K562 (cell line): ENCODE data around the gene S100A3. TPM values are rescaled to one million over a fixed set of nuclear protein-coding genes. Genes with fewer than 3 reads are reported as not detected.

Experiments
- ATAC-seq: fragments of 200-7000 bp; cut with Tn5 transposase; 3 replicates; pipeline ENCODE4 v1.9.1; 2020; ENCODE audit warnings: moderate library complexity
- BruUV-seq: library from RNA; stranded (reverse); fragments of 400-500 nt; replicated peaks from 2 replicates; lab custom pipeline; 2021; lab: Mats Ljungman, UMichigan
- CTCF ChIA-PET: fragments of 300-600 bp; formaldehyde crosslinking; extraction: SDS; loops from one replicate; lab custom pipeline; 2021; ENCODE audit warnings: low intra/inter-chr PET ratio; lab: Yijun Ruan, JAX
- POLR2A ChIA-PET: fragments of 300-600, 350-650 bp; sonication (Branson Sonifier 250); formaldehyde crosslinking; extraction: SDS; loops from one replicate; lab custom pipeline; 2021; ENCODE audit warnings: antibody characterized with exemption, inconsistent platforms; lab: Yijun Ruan, JAX
- DNase-seq, 4 experiments: peaks; one replicate each; pipeline versions ENCODE4 v3.0.0 to v3.0.0-alpha.2; 2011 to 2018; ENCODE audit warnings: low spot score in 3 of 4, mixed read lengths in 3 of 4; ENCODE audit errors: extremely low read depth in 1 of 4
- FAIRE-seq: peaks from 2 replicates; lab custom pipeline; 2011; peaks lifted over from hg19 to GRCh38; lab: Jason Lieb, UNC
- H2AFZ ChIP-seq: 2 replicates; pipeline ENCODE4 v1.6.0; 2011; ENCODE audit warnings: low read depth, low read length, control low read depth, inconsistent platforms
- H3K27ac ChIP-seq: fragments of 200-600 bp; 3 replicates; pipeline ENCODE4 v1.8.0; 2011; ENCODE audit warnings: low read depth, mild to moderate bottlenecking, control low read depth, inconsistent platforms, low read length, moderate library complexity, mixed read lengths; ENCODE audit errors: extremely low read depth
- H3K27me3 ChIP-seq, 2 experiments: fragments of 300-600 bp in 1 of 2; 2 replicates in 1 of 2; 3 replicates in 1 of 2; pipeline versions ENCODE4 v1.6.0 to v1.8.0; 2011; ENCODE audit warnings: inconsistent platforms in 2 of 2, low read length in 2 of 2, mild to moderate bottlenecking in 1 of 2, mixed read lengths in 1 of 2, moderate library complexity in 1 of 2; ENCODE audit not compliant: control insufficient read depth in 2 of 2, insufficient read depth in 2 of 2
- H3K36me3 ChIP-seq: fragments of 300-600 bp; 3 replicates; pipeline ENCODE4 v1.8.0; 2011; ENCODE audit warnings: mild to moderate bottlenecking, low read length, inconsistent platforms; ENCODE audit not compliant: control insufficient read depth, insufficient read depth
- H3K4me1 ChIP-seq, 2 experiments: fragments of 200-600 bp in 1 of 2; replicated peaks in 1 of 2; 2 replicates in 1 of 2; 3 replicates in 1 of 2; pipeline versions ENCODE4 v1.5.1 to v1.8.0; 2011; ENCODE audit warnings: inconsistent platforms in 2 of 2, low read length in 2 of 2, mild to moderate bottlenecking in 1 of 2, mixed read lengths in 1 of 2, moderate library complexity in 1 of 2; ENCODE audit not compliant: control insufficient read depth in 2 of 2, insufficient read depth in 2 of 2
- H3K4me2 ChIP-seq: 2 replicates; pipeline ENCODE4 v1.6.1; 2011; ENCODE audit warnings: low read length, control low read depth, inconsistent platforms, mixed read lengths; ENCODE audit not compliant: insufficient read depth
- H3K4me3 ChIP-seq: fragments of 200-600 bp; sonication (generic), shearing (Covaris generic); 2 replicates; pipeline ENCODE4 v1.5.1; 2016; ENCODE audit warnings: control low read depth, inconsistent platforms
- H3K79me2 ChIP-seq: fragments of 200-600 bp; 3 replicates; pipeline ENCODE4 v1.8.0; 2011; ENCODE audit warnings: low read length, inconsistent platforms; ENCODE audit not compliant: control insufficient read depth, insufficient read depth
- H3K9ac ChIP-seq, 2 experiments: 2 replicates each; pipeline versions ENCODE4 v1.6.0 to v1.6.1; 2011; ENCODE audit warnings: low read depth in 2 of 2, low read length in 2 of 2, control low read depth in 1 of 2, inconsistent platforms in 1 of 2, mild to moderate bottlenecking in 1 of 2, mixed read lengths in 1 of 2; ENCODE audit not compliant: insufficient read depth in 1 of 2
- H3K9me1 ChIP-seq: one replicate; pipeline ENCODE4 v1.6.0; 2011; ENCODE audit warnings: inconsistent platforms, mild to moderate bottlenecking, low read length, moderate library complexity; ENCODE audit not compliant: control insufficient read depth, insufficient read depth
- H3K9me3 ChIP-seq: replicated peaks from 2 replicates; pipeline ENCODE4 v1.5.1; 2011; ENCODE audit warnings: low read depth, low read length, inconsistent platforms; ENCODE audit not compliant: control insufficient read depth, insufficient read depth
- H4K20me1 ChIP-seq: replicated peaks from 2 replicates; pipeline ENCODE4 v1.6.1; 2011; ENCODE audit warnings: low read length, inconsistent platforms, mixed read lengths; ENCODE audit not compliant: control insufficient read depth, insufficient read depth
- ARID1B ChIP-seq: fragments of 450-650 bp; IDR thresholded peaks from 2 replicates; pipeline ENCODE4 v1.6.1; 2016; ENCODE audit warnings: antibody characterized with exemption, mild to moderate bottlenecking, inconsistent platforms
- GMEB1 ChIP-seq: fragments of 250-450 bp; sonication (Bioruptor Pico); IDR thresholded peaks from 2 replicates; pipeline ENCODE4 v1.4.0; 2020; ENCODE audit warnings: mild to moderate bottlenecking
- GTF2E2 ChIP-seq: fragments of 200-800 bp; sonication (Bioruptor generic); IDR thresholded peaks from 2 replicates; pipeline ENCODE4 v1.6.1; 2016; ENCODE audit warnings: missing genetic modification characterization, missing compliant biosample characterization
- KLF1 ChIP-seq: fragments of 450-650 bp; IDR thresholded peaks from 2 replicates; pipeline ENCODE4 v1.6.1; 2016; ENCODE audit warnings: missing genetic modification characterization, missing compliant biosample characterization
- NFE2L1 ChIP-seq: fragments of 450-650 bp; IDR thresholded peaks from 2 replicates; pipeline ENCODE4 v1.6.1; 2016; ENCODE audit warnings: missing genetic modification characterization, low read depth, mild to moderate bottlenecking, missing compliant biosample characterization, moderate library complexity, borderline replicate concordance
- NFYB ChIP-seq: IDR thresholded peaks from 2 replicates; pipeline ENCODE4 v1.6.1; 2011; ENCODE audit warnings: mild to moderate bottlenecking, moderate library complexity; ENCODE audit not compliant: insufficient read length; ENCODE audit errors: extremely low read depth
- NR2C1 ChIP-seq, 2 experiments: fragments of 450-650 bp; IDR thresholded peaks; 2 replicates each; pipeline ENCODE4 v1.6.1; 2017; ENCODE audit warnings: mild to moderate bottlenecking in 2 of 2, antibody characterized with exemption in 1 of 2, inconsistent platforms in 1 of 2, missing compliant biosample characterization in 1 of 2, missing genetic modification characterization in 1 of 2
- PKNOX1 ChIP-seq: fragments of 450-650 bp; IDR thresholded peaks from 2 replicates; pipeline ENCODE4 v1.6.1; 2016
- RCOR1 ChIP-seq, 2 experiments: IDR thresholded peaks; 2 replicates each; pipeline ENCODE4 v1.6.1; 2012; ENCODE audit warnings: low read depth in 2 of 2, low read length in 2 of 2, borderline replicate concordance in 1 of 2, improper control_type of control experiment in 1 of 2
- SMAD3 ChIP-seq: fragments of 450-650 bp; formaldehyde crosslinking; conservative IDR thresholded peaks from 2 replicates; pipeline ENCODE4 v1.4.0; 2020; ENCODE audit warnings: mild to moderate bottlenecking
- SMAD4 ChIP-seq: fragments of 250-450 bp; sonication (Bioruptor Pico); conservative IDR thresholded peaks from 2 replicates; pipeline ENCODE4 v1.8.0; 2021; ENCODE audit warnings: inconsistent platforms, mild to moderate bottlenecking, moderate library complexity
- SREBF2 ChIP-seq: sonication (generic); formaldehyde crosslinking; IDR thresholded peaks from 2 replicates; pipeline ENCODE4 v1.4.0; 2020; ENCODE audit warnings: mild to moderate bottlenecking, missing genetic modification reagents
- ZNF592 ChIP-seq: fragments of 450-650 bp; IDR thresholded peaks from 2 replicates; pipeline ENCODE4 v1.6.1; 2017; ENCODE audit warnings: antibody characterized with exemption, mild to moderate bottlenecking
- WGBS: fragments of 100-300 bp; shearing (Covaris generic); methylation state at CpG from one replicate; pipeline ENCODE4 v1.1.6; 2016; ENCODE audit warnings: low coverage, mixed read lengths; ENCODE audit not compliant: insufficient coverage; ENCODE audit errors: missing lambda C conversion rate; 5-methylcytosine and 5-hydroxymethylcytosine counted together
- in situ Hi-C: fragments of 300-500 bp; cut with MboI; formaldehyde crosslinking; loops from 4 replicates; pipeline ENCODE4 v1.15.0; 2018; ENCODE audit warnings: inconsistent platforms, mixed read lengths
- intact Hi-C: fragments of 100-400 bp; cut with micrococcal nuclease; formaldehyde crosslinking; loops from 2 replicates; pipeline ENCODE4 v1.14.2; 2022
- polyA plus RNA-seq, 8 experiments: library from polyadenylated mRNA; depleted of rRNA in 4 of 8; stranded (reverse) in 5 of 8; unstranded in 3 of 8; fragments of >200 nt; fragmentation: Nextera tagmentation in 2 of 8; fragmentation: Illumina TruSeq in 1 of 8; extraction: Ambion mirVana in 2 of 8; extraction: Trizol in 1 of 8; gene quantifications; 2 replicates each; pipeline versions ENCODE4 v1.2.1 to v1.2.3, GENCODE V29; 2011 to 2014; ENCODE audit warnings: inconsistent platforms in 1 of 8, missing spikeins in 1 of 8
- total RNA-seq, 7 experiments: library from RNA; depleted of rRNA in 6 of 7; stranded (reverse); fragments of >200 nt in 6 of 7; fragmentation: Illumina TruSeq in 2 of 7; extraction: Trizol in 2 of 7; gene quantifications; 2 replicates each; pipeline versions ENCODE4 v1.2.1 to v1.2.3, GENCODE V29; 2011 to 2021; ENCODE audit warnings: low replicate concordance in 1 of 7

S100A3 gene
- total and polyA plus RNA-seq, 9 of the 15 experiments (the other 6 are each of a cell fraction or from before 2014, with no cell fraction given), result 0.08 to 1.7 (median 0.18) TPM; not detected in 4

DNA sequence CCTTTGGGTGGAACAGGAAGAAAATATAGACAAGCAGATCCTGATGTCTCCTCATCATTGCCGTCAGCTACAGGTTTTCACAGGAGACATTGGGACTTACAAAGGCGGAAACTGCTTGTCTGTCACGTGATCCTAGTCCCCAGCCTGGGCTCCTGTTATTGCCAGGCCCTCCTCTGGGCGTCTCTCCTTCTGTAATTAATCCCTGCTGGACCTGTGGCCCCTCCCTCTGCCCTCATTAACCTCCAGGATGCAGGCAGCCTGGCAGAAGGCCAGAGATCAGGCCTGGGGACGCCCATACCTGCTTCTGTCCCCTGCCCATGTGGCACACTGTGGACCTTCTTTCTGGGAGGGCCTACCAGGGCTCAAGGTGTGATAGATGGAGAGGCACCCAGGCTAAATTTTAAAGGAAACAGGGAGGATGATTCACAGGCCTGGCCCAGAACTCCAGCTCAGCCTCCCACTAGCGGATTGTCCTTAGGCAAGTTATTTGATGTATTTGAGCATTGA lies 10.7 kb downstream of the S100A3 start:
- no peaks in the 10 kb centered on the region for H3K27me3 ChIP-seq
- peaks cover 67 to 71% of the 10 kb centered on the region in 2 experiments for H3K4me1 ChIP-seq
- ChIA-PET POLR2A (interaction anchor here (0.5 to 1.0 kb wide), 4 partner anchors 12 to 510 kb away, joined by 3 to 4 read pairs (median 4); no protein-coding TSS in a partner anchor), CTCF (interaction anchor here (1.5 kb wide), 1 partner anchor 30 kb away, joined by 5 read pairs; no protein-coding TSS in a partner anchor)
- intact Hi-C loops, result loop anchor here (2.0 kb wide), 1 partner anchor 30 kb away; no protein-coding TSS in a partner anchor
- DNase-seq (peak; percentile 83 to 87 (median 85)), ATAC-seq (peak; percentile 82), FAIRE-seq (peak; percentile 88)
- in situ Hi-C loops, result no loop called here
- peak overlapping the region in 1 of 2 experiments; percentile 41; a peak in 1 of 4 replicates for H3K9ac ChIP-seq
- H4K20me1 ChIP-seq, result no peaks in the 10 kb centered on the region
- H3K9me3 ChIP-seq, result no peaks in the 10 kb centered on the region
- H3K4me2 ChIP-seq, result peak overlapping the region; percentile 45
- no peaks in the 10 kb centered on the region for H3K9me1 ChIP-seq
- H3K36me3 ChIP-seq, result no peaks in the 10 kb centered on the region
- 19% methylated on average over 6 of the region's 6 CpGs for WGBS
- BruUV-seq, result no TSS peak
- H3K4me3 ChIP-seq, result no peak overlapping the region
- peak overlapping the region; percentile 94 for H2AFZ ChIP-seq
- H3K27ac ChIP-seq, result peak overlapping the region; percentile 52
- no peaks in the 10 kb centered on the region; the same call in 2 of the 3 replicates for H3K79me2 ChIP-seq
- TF ChIP-seq NFE2L1, result no peak
- TF ChIP-seq SMAD3 (CRISPR knock-in tag), result no peak
- peak in 1 of 2 experiments; percentile 60; a peak in 2 of 4 replicates for TF ChIP-seq RCOR1 (IDR thresholded peaks at IDR 0.05; ENCODE audit: borderline replicate concordance in 1 of 2, low read depth in 2 of 2, low read length in 2 of 2)
- TF ChIP-seq NFYB, result no peak
- no peak for TF ChIP-seq SREBF2 (CRISPR knock-in tag)
- TF ChIP-seq PKNOX1, result peak; percentile 76
- TF ChIP-seq ARID1B, result no peak; the same call in 1 of the 2 replicates
- peak; percentile 61 for TF ChIP-seq NR2C1 (IDR thresholded peaks at IDR 0.05)
- no peak for TF ChIP-seq NR2C1 (tag; IDR thresholded peaks at IDR 0.05)
- TF ChIP-seq SMAD4 (CRISPR knock-in tag), result 0 out of 2 replicates have a peak, but pooled peaks have one; percentile 33
- peak; percentile 46; the same call in 1 of the 2 replicates for TF ChIP-seq ZNF592
- TF ChIP-seq GTF2E2 (tag), result no peak
- TF ChIP-seq KLF1, result no peak
- no peak for TF ChIP-seq GMEB1 (CRISPR knock-in tag)
